Pancreas (tissue), 10 donors: ENCODE measurements around the gene MAPK1. TPM values are rescaled to one million over a fixed set of nuclear protein-coding genes. Genes with fewer than 3 reads are reported as not detected.

Experiments
- ATAC-seq, 4 donors: fragments of 200-7000 bp; cut with Tn5 transposase; one replicate each; pipeline versions ENCODE4 v1.8.0 to v1.9.1; 2020; ENCODE audit warnings: mild to moderate bottlenecking in 4 of 4, moderate library complexity in 4 of 4
- DNase-seq, 6 donors: peaks; one replicate each; pipeline ENCODE4 v3.0.0-alpha.2; 2020
- FAIRE-seq: peaks from 2 replicates; lab custom pipeline; 2012; peaks lifted over from hg19 to GRCh38; lab: Jason Lieb, UNC
- H3K27ac ChIP-seq, 4 donors: fragments of 200-600 bp; sonication (generic); 1 replicate in 3 of 4; 2 replicates in 1 of 4; pipeline versions ENCODE4 v1.5.0 to v1.8.0; 2020
- H3K27me3 ChIP-seq, 4 donors: fragments of 200-600 bp; one replicate each; pipeline ENCODE4 v1.8.0; 2021
- H3K36me3 ChIP-seq, 3 donors: fragments of 200-600 bp; sonication (generic) in 1 of 3; one replicate each; pipeline versions ENCODE4 v1.5.0 to v1.8.0; 2020 to 2021
- H3K4me1 ChIP-seq, 3 donors: fragments of 200-600 bp; one replicate each; pipeline ENCODE4 v1.8.0; 2021
- H3K4me3 ChIP-seq, 4 donors: fragments of 200-600 bp; sonication (generic) in 2 of 4; one replicate each; pipeline versions ENCODE4 v1.5.0 to v1.8.0; 2020 to 2021
- H3K9me3 ChIP-seq, 4 donors: fragments of 200-600 bp; one replicate each; pipeline ENCODE4 v1.8.0; 2021
- CTCF ChIP-seq, 4 donors: fragments of 200-600 bp; sonication (generic) in 3 of 4; IDR thresholded peaks; one replicate each; pipeline versions ENCODE4 v1.5.0 to v1.8.0; 2021; ENCODE audit warnings: antibody characterized with exemption in 4 of 4
- WGBS, 2 donors: extraction: QIAGEN DNeasy Blood & Tissue Kit; methylation state at CpG; one replicate each; pipeline ENCODE4 v1.1.7; 2013; 5-methylcytosine and 5-hydroxymethylcytosine counted together
- intact Hi-C, 3 donors: fragments of 100-400 bp; cut with DNase I; formaldehyde crosslinking; loops; one replicate each; pipeline versions ENCODE4 v1.11.1 to v1.14.2; 2022
- polyA plus RNA-seq, 2 donors: library from polyadenylated mRNA; stranded (reverse); fragments of 200-250 nt; gene quantifications; one replicate each; pipeline ENCODE4 v1.2.3, GENCODE V29; 2013
- total RNA-seq, 6 donors: library from RNA; stranded (reverse); fragmentation: NEBNext Ultra II Directional in 4 of 6; extraction: Animal tissue kit (Norgen Biotek cat#: 25700) in 4 of 6; gene quantifications; one replicate each; pipeline versions ENCODE4 v1.2.1 to v1.2.4, GENCODE V29; 2021 to 2023
- donor health status: healthy with polysubstance abuse.
- donor health status: DM: no; HTN: no; CAD: no; lungs with moderate emphysema.
- donor health status: DM: no; HTN: no; CAD: no.
- donor health status: control.
- donor health status: control.
- donor health status: Bipolar disorder and iron deficiency.
- donor health status: DM: yes; HTN: yes; CAD: no.
- donor health status: DM: no; HTN: no; CAD: no.
- donor health status: DM: no; HTN: no; CAD: no.
- donor health status: DM: yes; HTN: yes; CAD: no.

Gene MAPK1
- total and polyA plus RNA-seq, 8 donors: 7.0 to 85.7 (median 66.4) TPM

GRCh38 chr22:21713428-21714058 is 153.9 kb downstream of the MAPK1 start:
- TF ChIP-seq CTCF (IDR thresholded peaks at IDR 0.05): no peak
- no peak for DNase-seq
- Histone ChIP-seq H3K9me3 (no peaks in the 10 kb centered on the region), H3K27me3 (no peaks in the 10 kb centered on the region), H3K4me3 (peak overlapping the region in 1 of 4 donors; percentile 3), H3K27ac (no peak overlapping the region), H3K4me1 (peaks cover 3 to 13% (median 13%) of the 10 kb centered on the region in 3 donors), H3K36me3 (no peaks in the 10 kb centered on the region)
- 51% methylated on average over 9 of the region's 9 CpGs for WGBS, 2 donors
- ATAC-seq: peak; percentile 4 to 22 (median 22)
- FAIRE-seq: no peak
- intact Hi-C loops: loop anchor here in 1 of 3 donors (5.0 kb wide), 1 partner anchor 224 kb away; no protein-coding TSS in a partner anchor

GRCh38 chr22:21712751-21713427 is 154.6 kb downstream of the MAPK1 start:
- FAIRE-seq (no peak), DNase-seq (peak in 3 of 6 donors; percentile 56 to 73 (median 58)), ATAC-seq (peak; percentile 81 to 94 (median 88))
- H3K4me3 ChIP-seq: peak overlapping the region in 1 of 4 donors; percentile 3
- 7 to 8% methylated on average over 14 of the region's 14 CpGs for WGBS, 2 donors
- H3K27me3 ChIP-seq: no peaks in the 10 kb centered on the region
- peaks cover 3 to 13% (median 13%) of the 10 kb centered on the region in 3 donors for H3K4me1 ChIP-seq
- H3K36me3 ChIP-seq: no peaks in the 10 kb centered on the region
- H3K27ac ChIP-seq: no peak overlapping the region
- intact Hi-C loops: loop anchor here in 1 of 3 donors (5.0 kb wide), 1 partner anchor 224 kb away; no protein-coding TSS in a partner anchor
- H3K9me3 ChIP-seq: no peaks in the 10 kb centered on the region
- TF ChIP-seq CTCF (IDR thresholded peaks at IDR 0.05): peak; percentile 42 to 64 (median 60)

GRCh38 chr22:21711851-21712250 is 155.6 kb downstream of the MAPK1 start:
- no peak for FAIRE-seq
- intact Hi-C loops: loop anchor here in 1 of 3 donors (5.0 kb wide), 1 partner anchor 225 kb away; no protein-coding TSS in a partner anchor

GRCh38 chr22:21710156-21710555 is 157.3 kb downstream of the MAPK1 start:
- intact Hi-C loops: loop anchor here in 1 of 3 donors (5.0 kb wide), 1 partner anchor 227 kb away; no protein-coding TSS in a partner anchor
- FAIRE-seq: no peak
- WGBS, 2 donors: 85 to 88% methylated on average over 7 of the region's 7 CpGs

More at GRCh38 chr22:21711851-21712250, 155.6 kb downstream of the MAPK1 start:
- ATAC-seq (no peak), DNase-seq (no peak)
- H3K4me1 ChIP-seq: peaks cover 3 to 13% (median 13%) of the 10 kb centered on the region in 3 donors
- no peak for TF ChIP-seq CTCF (IDR thresholded peaks at IDR 0.05)
- H3K27ac ChIP-seq: no peak overlapping the region
- no peaks in the 10 kb centered on the region for H3K36me3 ChIP-seq
- H3K27me3 ChIP-seq: no peaks in the 10 kb centered on the region
- no peak overlapping the region for H3K4me3 ChIP-seq
- H3K9me3 ChIP-seq: no peaks in the 10 kb centered on the region
- WGBS, 2 donors: 85 to 91% methylated on average over 4 of the region's 4 CpGs

More at GRCh38 chr22:21710156-21710555, 157.3 kb downstream of the MAPK1 start:
- Histone ChIP-seq H3K9me3 (no peaks in the 10 kb centered on the region), H3K4me1 (peaks cover 3 to 13% (median 13%) of the 10 kb centered on the region in 3 donors), H3K27me3 (no peaks in the 10 kb centered on the region), H3K4me3 (no peak overlapping the region), H3K27ac (no peak overlapping the region), H3K36me3 (no peaks in the 10 kb centered on the region)
- DNase-seq (no peak), ATAC-seq (no peak)
- TF ChIP-seq CTCF (IDR thresholded peaks at IDR 0.05): no peak
